Neural crest cell (in vitro differentiated cells): ENCODE results near the gene PPP4R4. TPM values are rescaled to one million over a fixed set of nuclear protein-coding genes. Genes with fewer than 3 reads are reported as not detected.
A peak's percentile ranks its signal among the peaks of the same experiment; 100 is the strongest.

ENCODE experiments used
- DNase-seq: peaks from one replicate; pipeline ENCODE4 v3.0.0; 2021; ENCODE audit warnings: low read depth, mixed read lengths, low spot score
- H3K27ac Mint-ChIP-seq: one replicate; pipeline ENCODE4 v1.8.0; 2021; ENCODE audit warnings: mild to moderate bottlenecking, mixed read lengths; ENCODE audit not compliant: unreplicated experiment
- H3K27me3 Mint-ChIP-seq: 2 replicates; pipeline ENCODE4 v1.8.0; 2021; ENCODE audit warnings: low read depth, mild to moderate bottlenecking, mixed read lengths
- H3K36me3 Mint-ChIP-seq: 2 replicates; pipeline ENCODE4 v1.8.0; 2021; ENCODE audit warnings: low read depth, mild to moderate bottlenecking, mixed read lengths
- H3K4me1 Mint-ChIP-seq: 2 replicates; pipeline ENCODE4 v1.8.0; 2021; ENCODE audit warnings: mixed read lengths
- H3K4me3 Mint-ChIP-seq: one replicate; pipeline ENCODE4 v1.8.0; 2021; ENCODE audit warnings: mild to moderate bottlenecking, mixed read lengths
- H3K9me3 Mint-ChIP-seq: 2 replicates; pipeline ENCODE4 v1.8.0; 2021; ENCODE audit warnings: mixed read lengths
- CTCF ChIP-seq: fragments of 200-600 bp; sonication (generic); conservative IDR thresholded peaks from 2 replicates; pipeline ENCODE4 v1.5.0; 2021; ENCODE audit warnings: antibody characterized with exemption, mild to moderate bottlenecking
- total RNA-seq: library from RNA; stranded (reverse); gene quantifications from 2 replicates; pipeline ENCODE4 v1.2.1, GENCODE V29; 2021

The PPP4R4 gene
- total RNA-seq, 1 donor from 2014 or later = 1.6 TPM

DNA sequence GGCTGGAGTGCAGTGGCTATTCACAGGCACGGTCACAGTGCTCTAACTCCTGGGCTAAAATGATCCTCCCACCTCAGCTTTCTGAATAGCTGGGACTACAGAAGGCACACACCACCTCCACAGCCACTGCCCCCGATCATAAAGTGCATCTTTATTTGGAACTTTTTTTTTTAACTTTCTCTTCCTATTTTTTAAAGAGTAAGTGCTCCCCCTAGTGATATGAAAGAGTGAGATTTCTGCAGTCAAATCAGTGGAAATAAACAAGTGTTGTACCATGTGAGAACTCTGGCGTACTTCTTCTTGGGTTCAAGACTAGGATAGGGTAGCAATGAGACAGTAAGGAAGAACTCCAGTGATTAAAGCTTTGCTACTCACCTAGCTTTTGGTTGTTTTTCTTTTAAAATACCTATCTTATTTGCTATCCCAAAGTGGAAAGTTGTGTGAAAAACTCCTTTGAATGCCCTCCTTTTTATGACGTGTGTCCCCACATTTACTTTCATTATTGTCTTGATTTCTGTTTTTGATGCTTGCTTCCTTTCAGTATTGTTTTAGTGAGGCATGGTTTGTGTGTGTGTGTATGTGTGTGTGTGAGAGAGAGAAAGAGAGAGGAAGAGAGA, 6.6 kb downstream of the PPP4R4 start:
- peak; percentile 72 for TF ChIP-seq CTCF
- Mint-ChIP-seq H3K27me3 (peaks cover 48% of the 10 kb centered on the region), H3K27ac (no peak overlapping the region), H3K36me3 (no peaks in the 10 kb centered on the region), H3K4me3 (no peak overlapping the region), H3K4me1 (peaks cover 12% of the 10 kb centered on the region), H3K9me3 (no peaks in the 10 kb centered on the region)
- DNase-seq = no peak

GRCh38 chr14:94181835-94182234, 7.7 kb downstream of the PPP4R4 start:
- DNase-seq = no peak
- H3K27ac Mint-ChIP-seq = no peak overlapping the region
- H3K4me1 Mint-ChIP-seq = peaks cover 9% of the 10 kb centered on the region
- no peak for TF ChIP-seq CTCF
- H3K4me3 Mint-ChIP-seq = no peak overlapping the region
- peaks cover 37% of the 10 kb centered on the region for H3K27me3 Mint-ChIP-seq
- no peaks in the 10 kb centered on the region for H3K9me3 Mint-ChIP-seq
- H3K36me3 Mint-ChIP-seq = no peaks in the 10 kb centered on the region

DNA sequence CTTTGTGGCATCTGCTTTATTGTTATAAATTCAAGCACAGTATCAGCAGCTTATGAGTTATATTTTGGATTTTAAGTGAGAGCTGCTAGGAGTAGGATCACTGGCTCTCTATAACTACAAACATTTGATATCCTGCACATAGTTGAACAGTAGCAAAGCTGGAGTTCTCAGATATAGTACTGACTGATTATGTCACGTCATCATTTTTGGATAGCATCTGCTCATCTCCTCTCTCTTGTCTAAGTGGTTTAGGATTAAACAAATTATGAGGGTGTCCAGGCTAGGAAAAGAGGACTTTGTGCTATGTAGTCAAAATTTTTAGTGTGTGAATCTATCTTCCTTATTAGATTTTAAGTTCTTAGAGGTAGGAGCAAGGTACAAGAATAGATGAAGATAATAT, 18.4 kb downstream of the PPP4R4 start:
- H3K36me3 Mint-ChIP-seq = peaks cover 5% of the 10 kb centered on the region
- no peak for TF ChIP-seq CTCF
- H3K4me1 Mint-ChIP-seq = no peaks in the 10 kb centered on the region
- H3K27ac Mint-ChIP-seq = no peak overlapping the region
- peaks cover 5% of the 10 kb centered on the region for H3K9me3 Mint-ChIP-seq
- H3K27me3 Mint-ChIP-seq = peaks cover 9% of the 10 kb centered on the region
- H3K4me3 Mint-ChIP-seq = no peak overlapping the region
- DNase-seq = no peak

DNA sequence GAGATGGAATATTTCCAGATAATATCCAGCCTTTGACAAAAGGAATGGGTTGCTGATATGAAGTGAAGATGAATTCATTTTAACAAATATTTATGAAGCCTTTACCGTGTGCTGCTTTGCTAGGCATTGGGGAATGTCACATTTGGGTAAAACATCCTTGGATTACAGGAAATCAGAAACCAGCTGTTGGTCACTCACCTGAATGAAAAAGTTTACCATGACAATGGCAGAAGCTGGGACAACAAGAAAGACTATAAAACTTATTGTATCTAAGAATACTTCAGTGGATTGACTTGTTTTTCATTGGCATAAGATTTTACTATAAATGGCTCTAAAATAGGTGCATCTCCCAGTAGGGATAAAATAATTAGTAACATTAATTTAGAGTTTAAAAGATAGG, 19.7 kb downstream of the PPP4R4 start:
- Mint-ChIP-seq H3K4me3 (no peak overlapping the region), H3K27ac (no peak overlapping the region), H3K36me3 (peaks cover 5% of the 10 kb centered on the region), H3K4me1 (no peaks in the 10 kb centered on the region), H3K9me3 (peaks cover 9% of the 10 kb centered on the region), H3K27me3 (peaks cover 9% of the 10 kb centered on the region)
- TF ChIP-seq CTCF = no peak
- DNase-seq = no peak

DNA sequence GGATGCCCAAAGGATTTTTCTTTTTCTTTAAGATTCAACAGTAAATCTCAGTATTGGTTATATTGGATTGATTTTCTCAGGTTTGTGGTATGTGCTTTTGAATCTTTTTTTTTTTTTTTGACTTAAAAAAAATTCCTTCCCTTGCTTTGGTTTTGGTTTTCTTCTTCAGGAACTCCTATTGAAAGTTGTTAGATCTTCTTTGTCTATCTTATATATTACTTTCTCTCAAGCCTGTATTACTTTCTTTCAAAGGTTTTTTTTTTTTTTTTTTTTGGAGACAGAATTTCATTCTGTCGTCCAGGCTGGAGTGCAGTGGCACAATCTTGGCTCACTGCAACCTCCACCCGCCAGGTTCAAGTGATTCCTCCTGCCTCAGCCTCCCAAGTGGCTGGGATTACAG, 21.9 kb downstream of the PPP4R4 start:
- H3K27me3 Mint-ChIP-seq = peaks cover 9% of the 10 kb centered on the region
- H3K36me3 Mint-ChIP-seq = peaks cover 9% of the 10 kb centered on the region
- H3K9me3 Mint-ChIP-seq = peaks cover 14% of the 10 kb centered on the region
- H3K4me3 Mint-ChIP-seq = no peak overlapping the region
- DNase-seq = no peak
- no peak for TF ChIP-seq CTCF
- H3K27ac Mint-ChIP-seq = no peak overlapping the region
- H3K4me1 Mint-ChIP-seq = no peaks in the 10 kb centered on the region
